SK-N-SH treated with all-trans-retinoic acid at 6 μM for 48 hours (cell line): ENCODE results near the gene STK32B.
"Not testable (repeated sequence)": the region's sequence is repeated elsewhere in the genome, so short reads cannot be mapped to it uniquely, and the experiment has no call there.

ENCODE experiments used
- ATAC-seq: fragments of 200-7000 bp; cut with Tn5 transposase; 3 replicates; pipeline ENCODE4 v1.9.1; 2020; ENCODE audit warnings: mild to moderate bottlenecking, moderate library complexity
- ARNTL ChIP-seq: fragments of 450-650 bp; formaldehyde crosslinking; IDR thresholded peaks from 2 replicates; pipeline ENCODE4 v1.5.0; 2020; ENCODE audit warnings: low read depth, mild to moderate bottlenecking, moderate library complexity, borderline replicate concordance
- CSDC2 ChIP-seq: fragments of 250-450 bp; sonication (Bioruptor Pico); IDR thresholded peaks from 2 replicates; pipeline ENCODE4 v1.5.0; 2020; ENCODE audit warnings: mild to moderate bottlenecking, moderate library complexity
- ESRRG ChIP-seq: fragments of 250-450 bp; sonication (Bioruptor Pico); IDR thresholded peaks from 2 replicates; pipeline ENCODE4 v1.6.1; 2021; ENCODE audit warnings: mild to moderate bottlenecking
- GLIS3 ChIP-seq: fragments of 250-450 bp; sonication (Bioruptor Pico); IDR thresholded peaks from 2 replicates; pipeline ENCODE4 v1.5.0; 2020; ENCODE audit warnings: mild to moderate bottlenecking, moderate library complexity
- ISL1 ChIP-seq: fragments of 250-450 bp; sonication (Bioruptor Pico); IDR thresholded peaks from 2 replicates; pipeline ENCODE4 v2.1.2; 2022; ENCODE audit warnings: mild to moderate bottlenecking, moderate library complexity
- OSR1 ChIP-seq: fragments of 250-450 bp; sonication (Bioruptor Pico); IDR thresholded peaks from 2 replicates; pipeline ENCODE4 v1.8.0; 2022; ENCODE audit warnings: moderate library complexity, mild to moderate bottlenecking, inconsistent platforms
- PPARA ChIP-seq: fragments of 250-450 bp; sonication (Bioruptor Pico); IDR thresholded peaks from 2 replicates; pipeline ENCODE4 v1.5.0; 2020; ENCODE audit warnings: mild to moderate bottlenecking, borderline replicate concordance
- RARB ChIP-seq: fragments of 250-450 bp; sonication (Bioruptor Pico); IDR thresholded peaks from 2 replicates; pipeline ENCODE4 v1.8.0; 2021; ENCODE audit warnings: mild to moderate bottlenecking, moderate library complexity
- TCF4 ChIP-seq: fragments of 250-450 bp; sonication (Bioruptor Pico); IDR thresholded peaks from 2 replicates; pipeline ENCODE4 v1.8.0; 2021; ENCODE audit warnings: mild to moderate bottlenecking, moderate library complexity, borderline replicate concordance
- TOX ChIP-seq: fragments of 250-450 bp; sonication (Bioruptor Pico); IDR thresholded peaks from 2 replicates; pipeline ENCODE4 v1.8.0; 2021; ENCODE audit warnings: mild to moderate bottlenecking, moderate library complexity, borderline replicate concordance
- ZC3H10 ChIP-seq: fragments of 250-450 bp; sonication (Bioruptor Pico); IDR thresholded peaks from 2 replicates; pipeline ENCODE4 v1.5.1; 2021; ENCODE audit warnings: mild to moderate bottlenecking, moderate library complexity
- ZFP3 ChIP-seq: fragments of 250-450 bp; sonication (Bioruptor Pico); IDR thresholded peaks from 2 replicates; pipeline ENCODE4 v1.5.0; 2020; ENCODE audit warnings: mild to moderate bottlenecking, moderate library complexity
- ZFP30 ChIP-seq: fragments of 450-650 bp; formaldehyde crosslinking; IDR thresholded peaks from 2 replicates; pipeline ENCODE4 v1.5.0; 2022; ENCODE audit warnings: mild to moderate bottlenecking, moderate library complexity
- ZNF565 ChIP-seq: fragments of 450-650 bp; formaldehyde crosslinking; conservative IDR thresholded peaks from 2 replicates; pipeline ENCODE4 v1.5.0; 2020; ENCODE audit warnings: low read depth, mild to moderate bottlenecking, moderate library complexity
- ZNF70 ChIP-seq: fragments of 450-650 bp; formaldehyde crosslinking; IDR thresholded peaks from 2 replicates; pipeline ENCODE4 v1.5.0; 2020; ENCODE audit warnings: mild to moderate bottlenecking, moderate library complexity
- ZNF8 ChIP-seq: fragments of 450-650 bp; formaldehyde crosslinking; IDR thresholded peaks from 2 replicates; pipeline ENCODE4 v1.5.0; 2020; ENCODE audit warnings: mild to moderate bottlenecking, moderate library complexity
- TF ChIP-seq, protein P1 (sequence below): fragments of 250-450 bp; sonication (Bioruptor Pico); IDR thresholded peaks from 2 replicates; pipeline ENCODE4 v1.8.0; 2021; ENCODE audit warnings: low read depth, mild to moderate bottlenecking, moderate library complexity, borderline replicate concordance
- TF ChIP-seq, protein P2 (sequence below): fragments of 250-450 bp; sonication (Bioruptor Pico); IDR thresholded peaks from 2 replicates; pipeline ENCODE4 v1.5.1; 2021; ENCODE audit warnings: mild to moderate bottlenecking, moderate library complexity
- TF ChIP-seq, protein P3 (sequence below): fragments of 250-450 bp; sonication (Bioruptor Pico); IDR thresholded peaks from 2 replicates; pipeline ENCODE4 v1.8.0; 2020; ENCODE audit warnings: mild to moderate bottlenecking, moderate library complexity, borderline replicate concordance
- TF ChIP-seq, protein P4 (sequence below): fragments of 250-450 bp; sonication (Bioruptor Pico); IDR thresholded peaks from 2 replicates; pipeline ENCODE4 v1.5.0; 2020; ENCODE audit warnings: mild to moderate bottlenecking, moderate library complexity

STK32B gene

DNA sequence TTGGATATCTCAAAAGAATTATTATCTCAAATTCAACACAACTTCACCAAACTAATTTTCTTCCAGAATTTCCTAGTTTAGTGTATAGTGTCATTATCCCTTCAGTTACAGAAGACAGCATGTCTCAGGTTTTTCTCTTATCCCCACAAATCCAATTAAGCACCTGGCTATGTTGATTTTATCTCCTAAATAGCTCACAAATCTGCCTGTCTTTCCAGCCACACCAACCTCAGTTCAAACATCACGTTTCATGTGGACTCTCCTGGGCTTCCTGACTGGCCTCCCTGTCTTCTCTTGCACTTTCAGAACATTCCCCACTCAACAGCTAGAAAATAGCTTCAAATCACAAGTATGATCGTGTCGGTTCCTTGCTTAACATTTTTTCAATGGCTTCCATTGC is 14.8 kb downstream of the STK32B start:
- no peak for ATAC-seq
- TF ChIP-seq TOX (CRISPR knock-in tag): no peak

DNA sequence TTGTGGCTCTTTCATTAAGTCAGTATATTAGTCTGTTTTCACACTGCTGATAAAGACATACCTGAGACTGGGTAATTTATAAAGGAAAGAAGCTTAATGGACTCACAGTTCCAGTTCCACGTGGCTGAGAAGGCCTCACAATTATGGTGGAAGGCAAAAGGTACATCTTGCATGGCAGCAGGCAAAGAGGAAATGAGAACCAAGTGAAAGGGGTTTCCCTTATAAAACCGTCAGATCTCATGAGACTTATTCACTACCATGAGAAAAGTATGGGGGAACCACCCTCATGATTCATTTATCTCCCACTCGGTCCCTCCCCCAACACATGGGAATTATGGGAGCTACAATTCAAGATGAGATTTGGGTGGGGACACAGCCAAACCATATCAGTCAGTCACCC is 15.7 kb downstream of the STK32B start:
- ATAC-seq: not testable (repeated sequence)

DNA sequence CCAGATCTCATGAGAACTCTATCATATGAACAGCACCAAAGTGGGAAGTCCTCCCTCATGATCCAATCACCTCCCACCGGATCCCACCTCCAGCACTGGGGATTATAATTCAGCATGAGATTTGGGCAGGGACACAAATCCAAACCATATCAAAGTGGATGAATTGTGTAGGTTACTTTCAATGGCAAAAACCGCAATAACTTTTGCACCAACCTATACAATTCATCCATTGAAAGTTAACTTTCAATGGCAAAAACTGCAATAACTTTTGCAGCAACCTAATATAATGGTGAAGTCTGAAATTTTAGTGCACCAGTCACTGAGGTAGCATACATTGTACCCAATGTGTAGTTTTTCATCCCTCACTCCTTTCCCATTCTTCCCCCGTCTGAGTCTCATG is 16.6 kb downstream of the STK32B start:
- TF ChIP-seq ZNF565 (CRISPR knock-in tag) (no peak), ESRRG (CRISPR knock-in tag) (no peak), ZFP30 (no peak), RARB (CRISPR knock-in tag) (no peak), ZNF8 (CRISPR knock-in tag) (no peak), CSDC2 (CRISPR knock-in tag) (no peak), ARNTL (no peak), ZC3H10 (CRISPR knock-in tag) (no peak), OSR1 (no peak)

DNA sequence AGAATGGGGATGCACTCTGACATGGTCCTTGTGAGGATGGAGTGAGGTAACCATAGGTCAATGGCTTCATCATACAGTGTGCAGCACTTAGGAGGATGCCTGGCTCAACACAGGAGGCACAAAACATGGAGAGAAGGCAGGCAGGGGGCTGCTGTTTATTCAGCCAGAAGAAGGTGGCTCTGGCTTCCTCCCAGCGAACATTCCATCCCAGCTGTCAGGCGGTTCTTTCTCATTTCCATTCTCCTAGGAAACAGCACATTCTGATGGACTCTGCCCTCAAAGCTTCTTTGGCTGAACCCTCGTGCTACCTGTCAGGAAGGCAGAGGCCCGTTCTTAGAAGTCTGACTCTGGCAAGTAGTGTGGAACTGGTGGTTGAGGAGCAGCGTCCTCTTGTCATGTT is 18.6 kb downstream of the STK32B start:
- no peak for TF ChIP-seq PPARA
- TF ChIP-seq ZC3H10 (CRISPR knock-in tag): no peak
- TF ChIP-seq TOX (CRISPR knock-in tag): no peak
- TF ChIP-seq, protein P1, sequence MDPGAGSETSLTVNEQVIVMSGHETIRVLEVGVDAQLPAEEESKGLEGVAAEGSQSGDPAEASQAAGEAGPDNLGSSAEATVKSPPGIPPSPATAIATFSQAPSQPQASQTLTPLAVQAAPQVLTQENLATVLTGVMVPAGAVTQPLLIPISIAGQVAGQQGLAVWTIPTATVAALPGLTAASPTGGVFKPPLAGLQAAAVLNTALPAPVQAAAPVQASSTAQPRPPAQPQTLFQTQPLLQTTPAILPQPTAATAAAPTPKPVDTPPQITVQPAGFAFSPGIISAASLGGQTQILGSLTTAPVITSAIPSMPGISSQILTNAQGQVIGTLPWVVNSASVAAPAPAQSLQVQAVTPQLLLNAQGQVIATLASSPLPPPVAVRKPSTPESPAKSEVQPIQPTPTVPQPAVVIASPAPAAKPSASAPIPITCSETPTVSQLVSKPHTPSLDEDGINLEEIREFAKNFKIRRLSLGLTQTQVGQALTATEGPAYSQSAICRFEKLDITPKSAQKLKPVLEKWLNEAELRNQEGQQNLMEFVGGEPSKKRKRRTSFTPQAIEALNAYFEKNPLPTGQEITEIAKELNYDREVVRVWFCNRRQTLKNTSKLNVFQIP: no peak
- no peak for TF ChIP-seq RARB (CRISPR knock-in tag)
- TF ChIP-seq ARNTL: no peak
- TF ChIP-seq, protein P2, sequence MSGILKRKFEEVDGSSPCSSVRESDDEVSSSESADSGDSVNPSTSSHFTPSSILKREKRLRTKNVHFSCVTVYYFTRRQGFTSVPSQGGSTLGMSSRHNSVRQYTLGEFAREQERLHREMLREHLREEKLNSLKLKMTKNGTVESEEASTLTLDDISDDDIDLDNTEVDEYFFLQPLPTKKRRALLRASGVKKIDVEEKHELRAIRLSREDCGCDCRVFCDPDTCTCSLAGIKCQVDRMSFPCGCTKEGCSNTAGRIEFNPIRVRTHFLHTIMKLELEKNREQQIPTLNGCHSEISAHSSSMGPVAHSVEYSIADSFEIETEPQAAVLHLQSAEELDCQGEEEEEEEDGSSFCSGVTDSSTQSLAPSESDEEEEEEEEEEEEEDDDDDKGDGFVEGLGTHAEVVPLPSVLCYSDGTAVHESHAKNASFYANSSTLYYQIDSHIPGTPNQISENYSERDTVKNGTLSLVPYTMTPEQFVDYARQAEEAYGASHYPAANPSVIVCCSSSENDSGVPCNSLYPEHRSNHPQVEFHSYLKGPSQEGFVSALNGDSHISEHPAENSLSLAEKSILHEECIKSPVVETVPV (CRISPR knock-in tag): no peak
- no peak for TF ChIP-seq ESRRG (CRISPR knock-in tag)
- TF ChIP-seq, protein P3, sequence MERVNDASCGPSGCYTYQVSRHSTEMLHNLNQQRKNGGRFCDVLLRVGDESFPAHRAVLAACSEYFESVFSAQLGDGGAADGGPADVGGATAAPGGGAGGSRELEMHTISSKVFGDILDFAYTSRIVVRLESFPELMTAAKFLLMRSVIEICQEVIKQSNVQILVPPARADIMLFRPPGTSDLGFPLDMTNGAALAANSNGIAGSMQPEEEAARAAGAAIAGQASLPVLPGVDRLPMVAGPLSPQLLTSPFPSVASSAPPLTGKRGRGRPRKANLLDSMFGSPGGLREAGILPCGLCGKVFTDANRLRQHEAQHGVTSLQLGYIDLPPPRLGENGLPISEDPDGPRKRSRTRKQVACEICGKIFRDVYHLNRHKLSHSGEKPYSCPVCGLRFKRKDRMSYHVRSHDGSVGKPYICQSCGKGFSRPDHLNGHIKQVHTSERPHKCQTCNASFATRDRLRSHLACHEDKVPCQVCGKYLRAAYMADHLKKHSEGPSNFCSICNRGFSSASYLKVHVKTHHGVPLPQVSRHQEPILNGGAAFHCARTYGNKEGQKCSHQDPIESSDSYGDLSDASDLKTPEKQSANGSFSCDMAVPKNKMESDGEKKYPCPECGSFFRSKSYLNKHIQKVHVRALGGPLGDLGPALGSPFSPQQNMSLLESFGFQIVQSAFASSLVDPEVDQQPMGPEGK (CRISPR knock-in tag): no peak
- no peak for TF ChIP-seq ZFP30
- no peak for TF ChIP-seq OSR1
- no peak for TF ChIP-seq TCF4
- no peak for TF ChIP-seq ZNF8 (CRISPR knock-in tag)
- TF ChIP-seq ZNF70 (CRISPR knock-in tag): no peak
- no peak for TF ChIP-seq CSDC2 (CRISPR knock-in tag)
- no peak for ATAC-seq

More for the DNA sequence above, 16.6 kb downstream of the STK32B start:
- ATAC-seq: no peak

DNA sequence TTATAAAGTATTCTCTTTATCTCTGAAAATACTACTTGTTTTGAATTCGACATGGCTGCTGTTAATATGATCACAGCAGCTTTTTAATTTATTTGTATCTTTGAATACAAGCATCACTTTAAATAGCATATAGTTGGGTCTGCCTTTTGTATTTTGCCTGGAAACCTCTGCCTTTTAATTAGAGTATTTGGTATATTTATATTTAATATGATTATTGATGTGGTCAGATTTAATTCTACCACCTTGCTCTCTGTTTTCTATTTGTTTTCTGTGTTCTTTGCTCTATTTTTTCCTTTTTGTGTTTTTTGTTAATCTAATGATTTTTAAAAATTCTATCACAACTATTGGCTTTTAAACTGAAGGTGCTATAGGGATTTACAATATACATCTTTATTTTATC is 21.7 kb downstream of the STK32B start:
- ATAC-seq: no peak
- TF ChIP-seq ISL1 (CRISPR knock-in tag): no peak
- no peak for TF ChIP-seq TCF4
- TF ChIP-seq, protein P3 (CRISPR knock-in tag): no peak
- TF ChIP-seq OSR1: no peak
- TF ChIP-seq ZFP3: no peak
- no peak for TF ChIP-seq ZFP30
- no peak for TF ChIP-seq ARNTL
- TF ChIP-seq, protein P2 (CRISPR knock-in tag): no peak
- no peak for TF ChIP-seq ZNF8 (CRISPR knock-in tag)
- no peak for TF ChIP-seq TOX (CRISPR knock-in tag)
- no peak for TF ChIP-seq PPARA
- TF ChIP-seq, protein P1: no peak
- TF ChIP-seq ZNF565 (CRISPR knock-in tag): no peak
- TF ChIP-seq, protein P4, sequence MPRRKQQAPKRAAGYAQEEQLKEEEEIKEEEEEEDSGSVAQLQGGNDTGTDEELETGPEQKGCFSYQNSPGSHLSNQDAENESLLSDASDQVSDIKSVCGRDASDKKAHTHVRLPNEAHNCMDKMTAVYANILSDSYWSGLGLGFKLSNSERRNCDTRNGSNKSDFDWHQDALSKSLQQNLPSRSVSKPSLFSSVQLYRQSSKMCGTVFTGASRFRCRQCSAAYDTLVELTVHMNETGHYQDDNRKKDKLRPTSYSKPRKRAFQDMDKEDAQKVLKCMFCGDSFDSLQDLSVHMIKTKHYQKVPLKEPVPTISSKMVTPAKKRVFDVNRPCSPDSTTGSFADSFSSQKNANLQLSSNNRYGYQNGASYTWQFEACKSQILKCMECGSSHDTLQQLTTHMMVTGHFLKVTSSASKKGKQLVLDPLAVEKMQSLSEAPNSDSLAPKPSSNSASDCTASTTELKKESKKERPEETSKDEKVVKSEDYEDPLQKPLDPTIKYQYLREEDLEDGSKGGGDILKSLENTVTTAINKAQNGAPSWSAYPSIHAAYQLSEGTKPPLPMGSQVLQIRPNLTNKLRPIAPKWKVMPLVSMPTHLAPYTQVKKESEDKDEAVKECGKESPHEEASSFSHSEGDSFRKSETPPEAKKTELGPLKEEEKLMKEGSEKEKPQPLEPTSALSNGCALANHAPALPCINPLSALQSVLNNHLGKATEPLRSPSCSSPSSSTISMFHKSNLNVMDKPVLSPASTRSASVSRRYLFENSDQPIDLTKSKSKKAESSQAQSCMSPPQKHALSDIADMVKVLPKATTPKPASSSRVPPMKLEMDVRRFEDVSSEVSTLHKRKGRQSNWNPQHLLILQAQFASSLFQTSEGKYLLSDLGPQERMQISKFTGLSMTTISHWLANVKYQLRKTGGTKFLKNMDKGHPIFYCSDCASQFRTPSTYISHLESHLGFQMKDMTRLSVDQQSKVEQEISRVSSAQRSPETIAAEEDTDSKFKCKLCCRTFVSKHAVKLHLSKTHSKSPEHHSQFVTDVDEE (CRISPR knock-in tag): no peak
- TF ChIP-seq ZC3H10 (CRISPR knock-in tag): no peak
- no peak for TF ChIP-seq GLIS3 (CRISPR knock-in tag)
- TF ChIP-seq ESRRG (CRISPR knock-in tag): no peak
- no peak for TF ChIP-seq CSDC2 (CRISPR knock-in tag)
- TF ChIP-seq ZNF70 (CRISPR knock-in tag): no peak
